H1 (cell line): ENCODE measurements around the gene RAD23A.

Experiments used
- CTCF ChIP-seq, 3 experiments: IDR thresholded peaks; 1 replicate in 2 of 3; 2 replicates in 1 of 3; pipeline versions ENCODE4 v1.5.1 to v1.6.1; 2011; ENCODE audit warnings: low read length in 3 of 3, mild to moderate bottlenecking in 3 of 3, inconsistent platforms in 2 of 3, low read depth in 1 of 3, moderate library complexity in 1 of 3; ENCODE audit not compliant: insufficient read depth in 1 of 3; ENCODE audit errors: control extremely low read depth in 1 of 3
- EZH2 ChIP-seq: fragments of 200-600 bp; sonication (generic); IDR thresholded peaks from 2 replicates; pipeline ENCODE4 v1.7.1; 2012; ENCODE audit warnings: low read depth, mild to moderate bottlenecking, moderate library complexity, low read length, inconsistent platforms; ENCODE audit not compliant: severe bottlenecking
- HDAC6 ChIP-seq: IDR thresholded peaks from one replicate; pipeline ENCODE4 v1.7.1; 2012; ENCODE audit warnings: low read depth, mild to moderate bottlenecking, inconsistent platforms, low read length, moderate library complexity
- JUN ChIP-seq: IDR thresholded peaks from 2 replicates; pipeline ENCODE4 v1.6.1; 2011; ENCODE audit warnings: low read depth, mild to moderate bottlenecking, improper control_type of control experiment, low read length
- JUND ChIP-seq: IDR thresholded peaks from 2 replicates; pipeline ENCODE4 v1.6.1; 2011; ENCODE audit warnings: mild to moderate bottlenecking, improper control_type of control experiment, low read length
- MAFK ChIP-seq: IDR thresholded peaks from 2 replicates; pipeline ENCODE4 v1.6.1; 2012; ENCODE audit warnings: low read depth, mild to moderate bottlenecking, improper control_type of control experiment, low read length
- POLR2A ChIP-seq, 2 experiments: IDR thresholded peaks; 1 replicate in 1 of 2; 2 replicates in 1 of 2; pipeline ENCODE4 v1.6.1; 2011; ENCODE audit warnings: low read depth in 2 of 2, low read length in 2 of 2, mild to moderate bottlenecking in 2 of 2; ENCODE audit errors: control extremely low read depth in 1 of 2
- POLR2AphosphoS5 ChIP-seq: IDR thresholded peaks from 2 replicates; pipeline ENCODE4 v1.6.1; 2011; ENCODE audit warnings: low read depth, low read length
- RFX5 ChIP-seq: IDR thresholded peaks from 2 replicates; pipeline ENCODE4 v1.6.1; 2011; ENCODE audit warnings: low read depth, low read length, improper control_type of control experiment, borderline replicate concordance
- SIX5 ChIP-seq: IDR thresholded peaks from 2 replicates; pipeline ENCODE4 v1.6.1; 2011; ENCODE audit warnings: mild to moderate bottlenecking, low read depth, low read length
- USF2 ChIP-seq: IDR thresholded peaks from 2 replicates; pipeline ENCODE4 v1.6.1; 2011; ENCODE audit warnings: low read length, improper control_type of control experiment
- YY1 ChIP-seq: IDR thresholded peaks from 2 replicates; pipeline ENCODE4 v1.6.1; 2011; ENCODE audit warnings: low read depth, mild to moderate bottlenecking, low read length

GRCh38 chr19:12921047-12921446 lies 24.6 kb upstream of the RAD23A start:
- TF ChIP-seq MAFK (no peak), CTCF (IDR thresholded peaks at IDR 0.05; ENCODE audit: control extremely low read depth in 1 of 3, insufficient read depth in 1 of 3, low read depth in 1 of 3, low read length in 3 of 3) (no peak), POLR2A (IDR thresholded peaks at IDR 0.05; ENCODE audit: control extremely low read depth in 1 of 2, low read depth in 2 of 2, low read length in 2 of 2) (no peak), USF2 (no peak), HDAC6 (no peak), JUN (no peak), SIX5 (no peak), YY1 (no peak), POLR2AphosphoS5 (no peak), JUND (no peak), EZH2 (no peak), RFX5 (no peak)
